MM.1S (cell line): ENCODE data around the gene CD8A.

ENCODE experiments used
- DNase-seq: peaks from one replicate; pipeline ENCODE4 v3.0.0-alpha.2; 2015
- H2AFZ ChIP-seq: fragments of 300-600 bp; sonication (generic); 2 replicates; pipeline ENCODE4 v1.6.0; 2016; ENCODE audit warnings: antibody characterized with exemption, low read length
- H3F3A ChIP-seq: fragments of 300-600 bp; sonication (generic); 2 replicates; pipeline ENCODE4 v1.6.1; 2016; ENCODE audit warnings: mild to moderate bottlenecking, antibody characterized with exemption, low read length, moderate library complexity, mixed read lengths; ENCODE audit not compliant: insufficient read depth
- H3K27ac ChIP-seq: fragments of 300-600 bp; sonication (generic); 2 replicates; pipeline ENCODE4 v1.5.1; 2016; ENCODE audit warnings: mild to moderate bottlenecking, low read length
- H3K27me3 ChIP-seq: fragments of 300-600 bp; sonication (generic); replicated peaks from 2 replicates; pipeline ENCODE4 v1.6.0; 2016; ENCODE audit warnings: low read length; ENCODE audit not compliant: insufficient read depth
- H3K36me3 ChIP-seq: fragments of 300-600 bp; sonication (generic); replicated peaks from 2 replicates; pipeline ENCODE4 v1.6.1; 2016; ENCODE audit warnings: mild to moderate bottlenecking, low read length, mixed read lengths; ENCODE audit not compliant: insufficient read depth
- H3K4me1 ChIP-seq: fragments of 300-600 bp; sonication (generic); 2 replicates; pipeline ENCODE4 v1.6.1; 2016; ENCODE audit warnings: low read length, mixed read lengths
- H3K4me2 ChIP-seq: fragments of 300-600 bp; sonication (generic); 2 replicates; pipeline ENCODE4 v1.6.0; 2016; ENCODE audit warnings: low read depth, low read length
- H3K4me3 ChIP-seq: fragments of 300-600 bp; sonication (generic); 2 replicates; pipeline ENCODE4 v1.5.1; 2016; ENCODE audit warnings: low read length, mixed read lengths
- H3K79me2 ChIP-seq: fragments of 300-600 bp; sonication (generic); 2 replicates; pipeline ENCODE4 v1.6.1; 2016; ENCODE audit warnings: mixed run types, low read length, mixed read lengths
- H3K9ac ChIP-seq: fragments of 300-600 bp; sonication (generic); 2 replicates; pipeline ENCODE4 v1.6.1; 2016; ENCODE audit warnings: low read length, mixed read lengths
- H3K9me2 ChIP-seq: fragments of 300-600 bp; sonication (generic); replicated peaks from 2 replicates; pipeline ENCODE4 v1.6.1; 2016; ENCODE audit warnings: mild to moderate bottlenecking, low read length, mixed read lengths; ENCODE audit not compliant: insufficient read depth
- H3K9me3 ChIP-seq: fragments of 300-600 bp; sonication (generic); replicated peaks from 2 replicates; pipeline ENCODE4 v1.6.1; 2016; ENCODE audit warnings: mild to moderate bottlenecking, low read length, mixed read lengths; ENCODE audit not compliant: insufficient read depth
- H4K20me1 ChIP-seq: fragments of 300-600 bp; sonication (generic); 2 replicates; pipeline ENCODE4 v1.6.1; 2016; ENCODE audit warnings: mild to moderate bottlenecking, low read length, moderate library complexity, mixed read lengths; ENCODE audit not compliant: insufficient read depth
- CTCF ChIP-seq: fragments of 300-600 bp; sonication (generic); IDR thresholded peaks from 2 replicates; pipeline ENCODE4 v1.5.1; 2016; ENCODE audit warnings: antibody characterized with exemption, low read length, mixed read lengths
- EZH2 ChIP-seq: fragments of 300-600 bp; sonication (generic); optimal IDR thresholded peaks from 2 replicates; pipeline ENCODE3; 2017; ENCODE audit warnings: low read depth, mild to moderate bottlenecking, antibody characterized with exemption, low read length, mixed read lengths
- EZH2phosphoT487 ChIP-seq: fragments of 300-600 bp; sonication (generic); IDR thresholded peaks from 2 replicates; pipeline ENCODE4 v1.6.1; 2018; ENCODE audit warnings: antibody characterized with exemption, low read length

Gene CD8A

GRCh38 chr2:86765310-86765695, 25.4 kb downstream of the CD8A start:
- Histone ChIP-seq H3K9ac (no peak overlapping the region), H3K4me1 (no peaks in the 10 kb centered on the region), H2AFZ (no peak overlapping the region), H3K27me3 (no peaks in the 10 kb centered on the region), H4K20me1 (no peaks in the 10 kb centered on the region), H3K4me2 (no peak overlapping the region), H3K9me2 (no peaks in the 10 kb centered on the region), H3F3A (no peaks in the 10 kb centered on the region; the same call in 1 of the 2 replicates), H3K4me3 (no peak overlapping the region), H3K36me3 (no peaks in the 10 kb centered on the region), H3K27ac (no peak overlapping the region), H3K79me2 (peaks cover 20% of the 10 kb centered on the region), H3K9me3 (no peaks in the 10 kb centered on the region)
- TF ChIP-seq EZH2 (no peak), EZH2phosphoT487 (no peak), CTCF (no peak)
- DNase-seq, result no peak

- H3K79me2 ChIP-seq, result peaks cover 22% of the 10 kb centered on the region
- H3K4me1 ChIP-seq, result no peaks in the 10 kb centered on the region
- no peaks in the 10 kb centered on the region for H3K9me3 ChIP-seq
- no peaks in the 10 kb centered on the region for H3K27me3 ChIP-seq
- no peaks in the 10 kb centered on the region for H3K9me2 ChIP-seq
- no peak overlapping the region for H2AFZ ChIP-seq
- H3F3A ChIP-seq, result no peaks in the 10 kb centered on the region; the same call in 1 of the 2 replicates
- no peaks in the 10 kb centered on the region for H3K36me3 ChIP-seq
- TF ChIP-seq CTCF, result peak; percentile 73
- no peak for TF ChIP-seq EZH2phosphoT487
- no peak overlapping the region for H3K4me2 ChIP-seq
- H3K4me3 ChIP-seq, result no peak overlapping the region
- H3K9ac ChIP-seq, result no peak overlapping the region
- no peaks in the 10 kb centered on the region for H4K20me1 ChIP-seq
- no peak overlapping the region for H3K27ac ChIP-seq
- peak; percentile 54 for DNase-seq
Measured at GRCh38 chr2:86764661-86765309, 25.9 kb downstream of the CD8A start.

- no peaks in the 10 kb centered on the region for H3K4me1 ChIP-seq
- no peak overlapping the region for H3K27ac ChIP-seq
- no peaks in the 10 kb centered on the region for H3K36me3 ChIP-seq
- TF ChIP-seq EZH2 (no peak), EZH2phosphoT487 (no peak), CTCF (no peak)
- no peak overlapping the region for H3K4me2 ChIP-seq
- H3F3A ChIP-seq, result no peaks in the 10 kb centered on the region; the same call in 1 of the 2 replicates
- H3K9me3 ChIP-seq, result no peaks in the 10 kb centered on the region
- no peak for DNase-seq
- H3K27me3 ChIP-seq, result no peaks in the 10 kb centered on the region
- H2AFZ ChIP-seq, result no peak overlapping the region
- no peaks in the 10 kb centered on the region for H3K9me2 ChIP-seq
- H3K79me2 ChIP-seq, result peaks cover 37% of the 10 kb centered on the region
- H3K9ac ChIP-seq, result no peak overlapping the region
- 0 out of 2 replicates have a peak, but pooled peaks cover 4% of the 10 kb centered on the region for H4K20me1 ChIP-seq
- no peak overlapping the region for H3K4me3 ChIP-seq
Measured at GRCh38 chr2:86760371-86760770, 30.3 kb downstream of the CD8A start.
